M059J (cell line): ENCODE measurements around the gene HS3ST3A1. TPM values are rescaled to one million over a fixed set of nuclear protein-coding genes. Genes with fewer than 3 reads are reported as not detected.

Experiments
- DNase-seq: peaks from one replicate; pipeline ENCODE4 v3.0.0-alpha.2; 2012; ENCODE audit warnings: low read depth
- total RNA-seq: library from RNA; depleted of rRNA; stranded (reverse); fragments of >200 nt; shearing (Covaris generic); gene quantifications from 2 replicates; pipeline ENCODE4 v1.2.3, GENCODE V29; 2014

HS3ST3A1 gene
- total RNA-seq, 1 experiment from 2014 or later: 1.8 TPM

DNA sequence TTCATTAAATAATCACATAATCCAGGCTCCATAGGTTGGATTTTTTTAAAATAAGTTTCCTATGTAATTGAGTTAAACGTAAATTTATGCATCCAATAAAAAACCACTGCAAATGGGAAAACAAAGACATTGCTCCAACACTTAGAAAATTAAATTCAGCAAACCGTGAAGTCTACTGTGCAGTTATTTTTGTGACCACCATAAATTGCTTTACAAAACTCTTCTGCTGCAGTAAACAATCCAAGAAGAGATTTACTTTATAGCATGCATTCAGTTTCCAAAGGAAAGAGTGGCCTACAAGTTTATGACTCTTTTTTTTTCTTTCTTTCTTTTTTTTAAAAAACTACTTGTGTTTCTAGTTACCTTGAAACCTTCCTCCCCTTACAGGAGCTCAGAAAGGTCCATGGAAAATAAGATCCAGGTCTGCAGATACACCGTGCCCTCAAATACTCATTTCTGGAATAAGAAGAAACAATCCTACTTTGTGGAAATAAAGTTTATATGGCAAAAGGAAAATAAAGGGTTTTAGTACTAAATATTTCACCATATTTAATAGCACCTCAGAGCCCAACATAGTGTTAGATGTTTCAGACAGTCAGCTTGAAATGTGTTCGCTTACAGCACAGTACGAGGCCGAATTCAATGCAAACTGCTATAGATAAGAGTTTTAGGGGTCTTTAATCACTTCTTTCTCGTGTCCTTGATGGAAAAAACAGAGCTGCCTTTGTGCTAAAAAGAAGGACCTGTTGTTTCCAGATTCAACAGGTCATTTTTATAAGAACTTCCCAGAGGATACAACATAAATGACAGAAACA is 3.2 kb downstream of the HS3ST3A1 start:
- DNase-seq: no peak

DNA sequence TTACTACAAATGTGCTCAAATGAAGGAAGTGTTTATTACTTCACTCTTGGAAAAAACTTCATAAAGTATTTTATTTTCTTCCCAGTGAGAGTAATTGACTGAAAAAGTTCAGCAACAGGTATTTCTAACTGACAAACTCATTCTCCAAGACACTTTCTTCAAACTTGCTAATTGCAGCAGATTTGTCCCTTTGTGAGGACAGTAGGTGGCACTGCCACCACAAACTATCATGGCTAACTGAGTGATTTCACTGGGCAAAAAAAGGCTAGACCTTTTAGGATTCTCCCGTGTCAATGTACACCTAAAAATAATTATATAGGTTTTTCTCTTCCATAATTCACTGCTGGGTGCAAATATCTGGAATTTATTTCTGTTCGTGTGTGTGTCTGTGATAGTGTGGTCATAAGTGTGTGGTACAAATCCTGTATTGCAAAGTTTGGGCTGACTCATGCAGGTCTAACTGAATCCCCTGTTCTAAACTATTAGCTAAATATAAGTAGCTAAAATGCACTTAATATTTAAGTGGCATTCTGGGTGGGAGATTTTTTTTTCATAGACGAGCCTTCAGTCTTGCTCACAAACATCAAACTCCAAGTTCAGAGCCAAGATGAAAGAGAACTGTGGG is 3.9 kb downstream of the HS3ST3A1 start:
- peak; percentile 62 for DNase-seq

DNA sequence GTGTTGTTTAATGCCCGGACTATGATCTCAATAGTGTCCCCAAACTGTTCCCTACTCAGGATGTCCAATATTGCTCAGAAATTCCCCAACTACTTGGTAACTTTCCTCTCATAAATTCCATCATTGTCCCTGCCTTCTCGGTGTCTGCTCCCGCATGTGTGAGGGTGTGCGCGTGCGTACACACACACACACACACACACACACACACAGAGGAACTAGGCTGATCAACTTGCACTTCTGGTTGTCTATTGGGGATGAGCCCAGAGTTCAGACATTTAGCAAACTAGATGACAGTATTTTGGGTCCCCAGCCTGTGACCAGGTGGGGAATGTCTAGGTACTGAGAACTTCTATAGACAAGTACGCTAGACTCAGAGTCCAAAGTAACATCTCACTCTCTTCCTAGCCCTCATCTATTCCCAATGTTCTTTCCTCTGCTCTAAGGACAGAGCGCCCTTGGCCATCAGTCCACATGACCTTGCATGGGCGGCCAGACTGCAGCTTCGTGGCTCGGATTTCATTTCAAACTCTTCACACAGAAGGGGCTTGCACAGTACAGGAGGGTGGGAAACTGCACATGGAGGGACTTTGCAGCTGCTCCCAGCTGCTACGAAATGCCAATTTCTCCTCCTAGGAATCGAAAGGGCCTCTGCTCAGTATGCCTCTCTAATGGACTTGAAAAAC is 5.3 kb downstream of the HS3ST3A1 start:
- no peak for DNase-seq

DNA sequence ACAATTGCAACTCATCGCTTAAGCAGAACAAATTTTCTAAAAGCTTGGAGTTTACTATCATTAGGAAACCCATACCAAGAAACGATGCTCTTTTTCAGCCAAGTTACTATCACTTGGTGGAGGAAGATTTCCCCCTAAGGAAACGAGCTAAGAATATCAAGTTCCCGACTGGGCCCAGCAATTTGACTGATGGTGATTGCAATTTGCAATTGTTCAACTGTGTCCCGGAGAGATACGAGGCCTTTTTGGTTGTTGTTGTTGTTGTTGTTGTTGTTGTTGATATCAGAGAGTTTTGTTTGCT is 6.2 kb downstream of the HS3ST3A1 start:
- no peak for DNase-seq

DNA sequence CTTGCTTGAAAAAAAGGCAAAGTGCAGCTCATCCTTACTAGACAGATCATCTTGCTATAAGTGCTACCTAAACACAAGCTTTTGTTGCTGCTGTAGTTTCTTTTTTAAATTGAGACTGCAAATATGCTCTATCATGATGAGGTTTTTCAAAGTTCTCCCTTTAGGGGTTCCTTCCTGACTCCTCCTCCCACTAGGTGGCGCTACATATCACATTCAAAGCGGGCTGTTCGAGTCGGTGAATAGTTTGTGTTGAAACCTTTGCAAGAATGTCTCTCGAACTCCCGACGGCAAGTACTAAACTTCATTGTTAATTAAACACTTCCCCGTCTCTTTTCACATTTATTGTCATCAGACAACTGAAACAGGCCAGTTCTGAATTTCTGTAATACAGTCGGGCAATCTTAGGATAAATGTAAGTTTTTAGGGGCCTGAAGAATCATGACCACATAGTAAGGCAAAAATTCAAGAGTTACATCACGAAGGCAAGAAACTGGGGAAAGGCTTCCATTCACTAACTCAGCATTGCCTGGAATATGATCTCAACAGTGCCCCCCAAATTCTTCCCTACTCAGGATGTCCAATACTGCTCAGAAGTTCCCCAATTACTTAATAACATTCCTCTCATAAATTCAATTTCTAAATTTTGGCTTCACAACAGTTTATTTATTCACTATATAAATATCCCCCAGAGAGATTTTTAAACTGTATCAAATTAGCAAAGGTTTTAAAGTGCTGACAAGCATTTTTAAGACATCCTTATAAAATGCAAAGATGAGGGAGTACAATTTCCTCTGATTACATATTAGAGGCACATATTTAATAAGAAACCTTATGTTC is 6.7 kb downstream of the HS3ST3A1 start:
- peak; percentile 79 for DNase-seq

DNA sequence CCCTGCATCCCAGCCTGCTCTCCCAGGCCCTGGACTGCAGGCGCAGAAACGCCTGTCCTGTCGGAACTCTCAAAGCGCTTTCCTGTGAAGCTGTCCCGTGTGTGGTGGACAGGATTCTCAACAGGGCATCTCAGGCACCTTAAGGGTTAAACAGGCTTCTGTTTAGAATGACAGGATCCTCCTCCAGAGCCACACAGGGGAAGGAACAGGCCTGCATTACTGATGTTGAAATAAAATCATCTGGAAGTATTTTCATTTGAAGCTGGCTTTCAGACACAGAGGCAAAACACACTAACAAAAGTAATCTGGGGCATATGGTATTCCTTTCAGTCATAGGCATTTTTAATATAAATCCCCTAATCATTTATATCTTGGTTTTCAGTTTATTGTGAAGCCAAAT is 7.4 kb downstream of the HS3ST3A1 start:
- no peak for DNase-seq

DNA sequence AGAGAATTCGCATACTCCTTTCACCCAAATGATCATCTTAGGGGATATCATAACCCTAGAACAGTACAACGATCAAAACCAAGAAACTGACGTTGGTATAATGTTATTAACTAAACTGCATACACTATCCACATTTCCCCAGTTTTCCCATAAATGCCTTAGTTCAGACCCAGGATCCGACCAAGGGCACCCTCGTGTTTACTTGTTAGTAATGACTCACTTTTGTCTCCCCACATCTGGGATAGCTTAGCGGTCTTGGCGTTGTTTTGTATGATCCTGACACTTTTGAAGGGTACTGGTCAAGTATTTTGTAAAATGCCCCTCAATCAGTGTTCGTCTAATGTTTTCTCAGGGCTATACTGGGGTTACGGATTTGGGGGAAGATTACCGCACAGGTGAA is 8.0 kb downstream of the HS3ST3A1 start:
- DNase-seq: peak; percentile 41

DNA sequence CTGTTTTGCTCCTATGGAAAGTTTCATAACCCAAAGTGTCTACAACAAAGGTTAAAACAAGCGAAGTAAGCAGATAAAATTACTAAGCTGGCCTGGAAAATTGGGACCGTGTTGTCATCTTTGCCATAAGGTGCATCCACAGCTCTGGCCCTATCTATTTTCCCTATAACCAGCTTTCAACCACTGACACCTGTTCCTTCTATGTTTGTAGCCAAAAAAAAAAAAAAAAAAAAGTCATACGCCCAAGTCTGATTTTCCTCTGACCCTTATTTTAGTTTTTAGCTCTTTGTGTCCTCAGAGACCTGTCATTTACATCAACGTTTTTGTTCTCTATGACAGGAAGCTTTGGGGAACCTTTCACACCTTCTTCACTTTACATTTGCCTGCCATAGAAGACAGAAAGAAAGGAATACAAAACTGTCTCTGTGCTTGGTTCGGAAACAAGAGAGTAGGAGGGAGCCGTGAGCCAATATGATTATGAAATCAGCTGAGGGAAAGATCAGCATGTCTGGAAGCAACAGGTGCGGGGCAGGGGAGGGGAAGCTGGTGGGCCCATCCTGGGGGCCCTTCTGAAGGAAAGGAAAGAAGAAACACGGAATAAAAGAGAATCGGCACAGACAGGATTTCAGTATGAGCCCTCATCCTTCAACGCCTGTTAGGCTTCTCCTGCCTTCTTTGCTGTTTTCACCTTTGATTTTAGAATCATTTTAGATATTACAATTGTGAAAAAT is 8.5 kb downstream of the HS3ST3A1 start:
- DNase-seq: no peak

DNA sequence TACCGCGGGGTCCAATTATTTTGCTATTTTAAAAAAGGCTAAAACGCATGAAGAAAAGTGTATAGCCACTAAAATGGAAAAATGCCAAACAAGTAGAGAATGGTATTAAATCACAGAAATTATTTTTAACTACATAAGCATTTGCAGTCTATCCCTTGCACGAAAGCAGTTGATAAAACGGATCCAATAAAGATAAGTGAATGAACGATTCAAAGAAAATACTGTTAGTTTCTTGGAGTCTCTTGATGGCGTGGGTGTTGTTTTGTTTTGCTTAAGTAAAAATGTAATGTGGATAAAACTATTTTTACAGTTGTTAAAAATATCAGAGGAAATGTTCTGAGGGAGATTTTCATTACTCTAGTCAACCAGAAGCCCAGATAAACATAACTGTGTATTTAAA is 9.3 kb downstream of the HS3ST3A1 start:
- no peak for DNase-seq

DNA sequence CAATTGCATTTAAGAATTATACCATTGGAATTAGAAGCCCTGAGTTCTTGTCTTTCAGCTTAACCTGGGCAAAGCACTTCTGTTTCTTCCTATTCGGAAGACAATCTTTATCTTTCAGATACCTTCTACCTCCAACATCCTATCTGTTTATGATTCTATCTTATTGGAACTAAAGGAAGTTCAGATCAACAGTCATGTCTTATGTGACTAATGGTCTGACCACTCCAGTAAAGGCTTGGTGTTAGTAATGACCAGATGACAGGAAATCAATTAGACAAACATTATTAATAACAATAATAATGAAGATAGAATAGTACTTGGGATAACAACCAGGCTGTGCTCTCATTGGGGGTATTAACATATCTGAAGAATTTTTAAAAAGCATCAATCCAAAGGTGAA is 11.3 kb downstream of the HS3ST3A1 start:
- peak; percentile 25 for DNase-seq

DNA sequence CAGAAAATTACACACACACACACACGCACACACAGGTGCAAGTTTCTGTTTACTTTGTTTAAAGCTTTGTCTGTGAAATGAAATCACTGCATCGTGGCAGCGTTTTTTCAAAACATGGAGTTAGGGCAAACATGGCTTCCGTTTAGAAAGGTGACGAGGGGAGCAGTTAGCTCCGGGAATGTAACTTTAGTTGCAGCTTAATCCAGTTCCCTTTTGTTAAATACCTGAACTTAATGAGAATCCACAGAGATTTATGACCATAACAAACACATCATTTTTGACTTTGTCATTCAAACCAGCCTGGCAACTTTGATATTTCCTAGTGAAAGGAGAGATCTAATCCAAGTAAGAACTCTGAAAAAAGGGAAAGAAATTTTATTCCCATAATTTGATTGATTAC is 12.1 kb downstream of the HS3ST3A1 start:
- no peak for DNase-seq

DNA sequence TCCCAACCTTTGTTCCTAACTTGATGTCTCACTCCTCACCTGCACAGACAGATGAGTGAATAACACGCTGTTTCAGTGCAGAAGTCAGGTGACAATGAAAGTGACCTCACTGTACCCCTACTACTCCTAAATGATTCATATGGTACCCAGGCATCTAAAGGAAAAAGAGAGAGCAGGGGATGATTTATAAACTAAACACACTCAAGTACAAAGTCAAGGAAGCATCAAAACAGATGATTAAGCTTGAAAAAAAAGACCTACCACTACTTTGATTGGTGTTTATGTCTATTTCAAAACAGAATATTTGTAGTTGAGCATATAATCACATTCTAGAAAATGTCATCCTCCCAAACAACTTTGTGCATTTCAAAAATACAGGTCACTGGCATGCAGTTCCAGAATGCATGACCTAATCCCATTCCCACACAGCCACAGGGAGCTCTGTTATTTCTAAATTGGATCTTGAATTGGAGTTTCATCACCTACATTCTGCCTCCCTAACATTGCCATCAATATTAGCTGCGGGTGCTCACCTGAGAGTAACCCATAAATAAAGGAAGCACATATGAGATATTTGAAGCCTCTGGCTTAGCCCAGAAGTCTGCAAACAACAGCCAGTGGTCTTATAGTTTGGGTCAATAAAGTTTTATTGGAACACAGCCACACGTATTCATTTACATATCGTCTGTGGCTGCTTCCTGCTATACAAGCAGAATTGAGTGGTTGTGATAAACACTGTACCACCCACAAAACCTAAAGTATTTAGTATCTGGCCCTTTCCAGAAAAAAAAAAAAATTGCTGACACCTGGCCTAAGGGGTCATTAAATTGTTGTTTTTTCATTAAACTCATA is 14.0 kb downstream of the HS3ST3A1 start:
- peak; percentile 18 for DNase-seq

DNA sequence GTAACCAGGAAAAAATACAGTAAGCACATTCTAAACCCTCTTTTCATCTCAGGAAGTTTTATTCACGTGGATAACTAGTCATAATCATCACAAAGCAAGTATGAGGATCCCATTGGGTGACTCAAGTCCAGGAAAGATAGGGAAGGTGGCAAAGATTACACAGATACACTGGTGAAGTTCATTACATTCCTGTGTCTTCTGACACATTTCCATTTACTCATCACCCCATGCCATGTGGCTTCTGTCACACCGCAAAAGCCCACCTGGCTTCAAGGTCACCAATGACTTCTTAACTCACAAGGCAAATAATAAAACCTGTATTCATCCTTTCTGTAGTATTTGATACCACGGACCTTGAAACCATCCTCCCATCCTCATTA is 17.0 kb downstream of the HS3ST3A1 start:
- peak; percentile 77 for DNase-seq

DNA sequence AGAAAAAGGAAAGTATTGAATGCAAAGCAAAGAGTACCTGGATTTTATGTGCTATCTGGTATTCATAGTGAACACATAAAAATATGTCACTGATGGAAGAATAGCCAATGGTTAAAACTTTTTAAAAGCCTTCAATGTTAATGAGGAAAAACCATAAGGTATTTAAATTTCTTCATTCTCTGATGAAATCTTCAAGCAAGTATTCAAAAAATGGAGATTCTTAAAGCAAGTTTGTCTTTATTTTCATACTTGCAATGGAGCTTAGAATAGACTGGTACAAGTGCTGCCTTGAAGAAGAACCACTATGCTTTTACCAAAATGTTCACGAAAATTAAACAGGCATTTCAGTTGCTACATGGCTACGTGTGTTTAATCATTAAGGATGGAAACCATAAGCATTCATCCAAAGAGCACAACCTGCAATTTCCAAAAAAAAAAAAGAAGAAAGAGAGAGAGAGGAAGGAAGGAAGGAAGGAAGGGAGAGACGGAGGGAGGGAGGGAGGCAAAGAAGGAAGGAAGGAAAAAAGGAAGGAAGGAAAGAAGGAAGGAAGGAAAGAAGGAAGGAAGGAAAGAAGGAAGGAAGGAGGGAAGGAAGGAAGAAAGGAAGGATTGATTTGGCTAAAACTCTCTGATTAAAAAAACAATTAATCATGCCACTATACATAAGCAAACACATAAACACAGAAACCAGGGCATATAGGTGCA is 17.6 kb downstream of the HS3ST3A1 start:
- no peak for DNase-seq

DNA sequence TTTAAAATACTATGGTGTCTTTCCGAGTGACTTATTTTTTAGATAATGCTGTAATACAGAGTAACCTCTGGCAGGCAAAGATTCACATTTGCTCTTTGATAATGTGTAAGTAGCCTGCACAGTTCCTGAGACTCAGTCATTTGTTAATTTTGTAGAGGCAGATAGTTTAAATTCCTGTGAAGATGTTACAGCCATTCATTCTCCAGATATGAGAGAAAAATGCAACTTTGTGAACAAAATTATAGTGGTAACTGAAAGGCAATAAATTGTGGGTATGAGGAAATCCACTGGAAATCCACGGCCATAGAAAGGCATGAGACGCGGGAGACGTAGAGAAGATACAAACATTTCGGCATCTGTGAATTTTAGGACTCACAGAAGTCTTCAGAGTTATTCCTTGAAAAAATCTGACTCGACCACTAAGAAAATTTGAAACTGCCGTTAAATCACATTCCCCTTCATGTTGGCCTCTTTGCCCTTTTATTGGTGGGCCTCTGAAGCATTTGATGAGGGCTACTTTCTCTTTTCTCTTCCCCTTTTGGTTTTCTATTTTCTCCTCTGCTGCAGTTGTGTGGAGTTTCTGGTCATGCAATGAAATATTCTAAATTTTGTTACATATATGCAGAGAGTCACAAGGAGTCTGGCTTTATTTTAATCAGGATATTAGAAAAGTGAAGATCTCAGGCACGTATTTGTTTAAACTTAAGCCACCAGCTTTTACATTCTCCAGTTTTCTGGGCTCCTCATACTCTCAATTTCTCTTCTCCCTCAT is 18.8 kb downstream of the HS3ST3A1 start:
- no peak for DNase-seq

DNA sequence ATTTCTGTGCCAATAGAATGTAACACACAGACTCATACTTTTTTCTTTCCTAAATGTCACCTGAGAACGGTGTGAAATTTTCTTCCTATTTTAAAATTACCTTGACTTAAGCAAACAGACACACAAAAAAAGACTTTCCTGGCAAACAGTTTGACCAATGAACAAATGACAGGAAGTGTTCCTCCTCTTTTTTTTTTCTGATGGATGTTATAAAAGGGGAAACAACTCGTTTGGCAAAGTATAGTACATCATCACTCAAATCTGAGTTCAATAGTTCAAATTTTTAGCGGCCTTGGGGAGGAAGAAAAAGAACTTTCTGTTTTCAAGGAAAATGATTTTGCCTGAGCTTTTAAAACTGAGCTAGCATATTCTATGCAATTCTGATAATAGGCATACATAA is 19.8 kb downstream of the HS3ST3A1 start:
- DNase-seq: no peak

DNA sequence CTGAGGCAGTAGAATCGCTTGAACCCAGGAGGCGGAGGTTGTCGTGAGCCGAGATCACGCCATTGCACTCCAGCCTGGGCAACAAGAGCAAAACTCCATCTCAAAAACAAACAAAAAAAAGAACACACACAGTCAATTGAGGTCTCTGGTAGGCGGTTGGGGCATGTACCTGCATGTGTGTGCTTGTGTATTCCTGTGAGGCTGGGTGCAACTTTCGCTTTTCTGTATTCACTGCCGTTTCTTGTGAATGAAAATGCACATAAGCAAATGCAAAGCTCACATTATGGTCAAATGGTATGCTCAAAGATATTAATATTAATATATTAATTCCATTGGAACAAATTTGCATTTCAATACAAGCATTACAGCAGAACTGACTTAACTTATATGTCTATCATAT is 20.9 kb downstream of the HS3ST3A1 start:
- no peak for DNase-seq

DNA sequence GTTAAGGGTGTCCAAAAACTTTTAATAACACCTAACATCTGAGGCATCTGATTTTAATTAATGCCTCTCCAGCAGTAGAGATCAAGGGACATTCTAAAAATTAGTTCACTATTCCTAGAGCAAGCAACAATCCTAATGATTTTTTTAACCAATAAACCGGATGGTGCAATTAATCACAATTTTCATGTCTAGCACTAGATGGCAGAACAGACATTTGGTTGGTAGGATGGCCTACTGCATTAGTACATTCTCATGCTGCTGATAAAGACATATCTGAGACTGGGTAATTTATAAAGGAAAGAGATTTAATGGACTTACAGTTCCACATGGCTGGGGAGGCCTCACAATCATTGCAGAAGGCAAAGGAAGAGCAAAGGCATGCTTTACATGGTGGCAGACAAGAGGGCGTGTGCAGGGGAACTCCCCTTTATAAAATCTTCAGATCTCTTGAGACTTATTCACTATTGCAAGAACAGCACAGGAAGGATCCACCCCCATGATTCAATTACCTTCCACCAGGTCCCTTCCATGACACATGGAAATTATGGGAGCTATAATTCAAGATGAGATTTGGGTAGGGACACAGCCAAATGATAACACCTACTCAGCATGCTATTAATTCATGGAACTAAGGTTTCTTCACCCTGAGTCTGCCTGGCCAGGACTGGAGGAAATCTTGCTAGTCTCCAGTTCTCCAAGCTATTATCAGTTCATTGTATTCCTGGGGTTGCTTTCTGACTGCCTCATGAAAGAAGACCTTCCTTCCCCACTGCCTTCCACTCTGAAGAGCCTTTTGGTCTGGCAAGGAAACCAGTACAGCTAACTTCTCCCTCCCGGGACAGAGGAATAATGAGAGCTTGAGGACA is 24.8 kb downstream of the HS3ST3A1 start:
- DNase-seq: no peak
